H9 (cell line): ENCODE results near the gene COL4A4. TPM values are rescaled to one million over a fixed set of nuclear protein-coding genes. Genes with fewer than 3 reads are reported as not detected.

Source experiments
- DNase-seq: peaks from one replicate; pipeline ENCODE4 v3.0.0-alpha.2; 2017
- H2AFZ ChIP-seq: one replicate; pipeline ENCODE4 v1.6.1; 2013; ENCODE audit warnings: mild to moderate bottlenecking, low read length, control low read depth, moderate library complexity
- H2AK5ac ChIP-seq: 2 replicates; pipeline ENCODE4 v1.6.1; 2013; ENCODE audit warnings: low read length, control low read depth, mixed read lengths; ENCODE audit not compliant: insufficient read length
- H2BK120ac ChIP-seq: one replicate; pipeline ENCODE4 v1.6.1; 2013; ENCODE audit warnings: low read depth, mild to moderate bottlenecking, low read length, control low read depth, inconsistent platforms; ENCODE audit not compliant: poor library complexity, severe bottlenecking
- H2BK12ac ChIP-seq: 2 replicates; pipeline ENCODE4 v1.6.1; 2013; ENCODE audit warnings: low read length, control low read depth, mixed read lengths, low read depth; ENCODE audit not compliant: insufficient read length
- H2BK15ac ChIP-seq: 2 replicates; pipeline ENCODE4 v1.6.1; 2013; ENCODE audit warnings: low read depth, low read length, control low read depth
- H2BK20ac ChIP-seq: one replicate; pipeline ENCODE4 v1.6.1; 2013; ENCODE audit warnings: low read depth, mild to moderate bottlenecking, low read length, control low read depth, inconsistent platforms; ENCODE audit not compliant: poor library complexity, severe bottlenecking
- H2BK5ac ChIP-seq: 2 replicates; pipeline ENCODE4 v1.6.1; 2013; ENCODE audit warnings: low read length, control low read depth, mixed read lengths; ENCODE audit not compliant: insufficient read length
- H3K14ac ChIP-seq: 2 replicates; pipeline ENCODE4 v1.6.1; 2013; ENCODE audit warnings: low read length, control low read depth; ENCODE audit not compliant: insufficient read depth
- H3K18ac ChIP-seq: 2 replicates; pipeline ENCODE4 v1.6.1; 2013; ENCODE audit warnings: low read depth, mild to moderate bottlenecking, mixed read lengths, low read length, control low read depth; ENCODE audit not compliant: insufficient read length
- H3K23ac ChIP-seq: 2 replicates; pipeline ENCODE4 v1.6.1; 2013; ENCODE audit warnings: low read length, control low read depth, mixed read lengths, low read depth; ENCODE audit not compliant: insufficient read length
- H3K23me2 ChIP-seq: 2 replicates; pipeline ENCODE4 v1.6.1; 2013; ENCODE audit warnings: low read depth, mild to moderate bottlenecking, mixed read lengths, low read length, control low read depth; ENCODE audit not compliant: insufficient read length, poor library complexity, severe bottlenecking
- H3K27ac ChIP-seq: 2 replicates; pipeline ENCODE4 v1.5.1; 2013; ENCODE audit warnings: low read length, control low read depth, mixed read lengths, low read depth; ENCODE audit not compliant: insufficient read length
- H3K27me3 ChIP-seq: 2 replicates; pipeline ENCODE4 v1.6.1; 2013; ENCODE audit warnings: low read length, control low read depth, inconsistent platforms; ENCODE audit not compliant: insufficient read depth
- H3K4ac ChIP-seq: 2 replicates; pipeline ENCODE4 v1.6.1; 2013; ENCODE audit warnings: low read depth, mild to moderate bottlenecking, control low read depth, inconsistent platforms, low read length, moderate library complexity
- H3K4me1 ChIP-seq: 2 replicates; pipeline ENCODE4 v1.6.1; 2013; ENCODE audit warnings: low read length, control low read depth, inconsistent platforms; ENCODE audit not compliant: insufficient read depth
- H3K4me2 ChIP-seq: 2 replicates; pipeline ENCODE4 v1.6.1; 2013; ENCODE audit warnings: low read length, control low read depth, mixed read lengths; ENCODE audit not compliant: insufficient read length, insufficient read depth
- H3K56ac ChIP-seq: 2 replicates; pipeline ENCODE4 v1.6.1; 2013; ENCODE audit warnings: low read depth, mild to moderate bottlenecking, mixed read lengths, low read length, control low read depth; ENCODE audit not compliant: insufficient read length
- H3K79me1 ChIP-seq: 2 replicates; pipeline ENCODE4 v1.6.1; 2013; ENCODE audit warnings: low read depth, mild to moderate bottlenecking, moderate library complexity, low read length, control low read depth, inconsistent platforms; ENCODE audit not compliant: insufficient read depth, poor library complexity, severe bottlenecking
- H3K79me2 ChIP-seq: 2 replicates; pipeline ENCODE4 v1.6.1; 2013; ENCODE audit warnings: low read length, control low read depth, inconsistent platforms; ENCODE audit not compliant: insufficient read depth
- H3K9ac ChIP-seq: 2 replicates; pipeline ENCODE4 v1.6.1; 2013; ENCODE audit warnings: low read length, control low read depth, mixed read lengths; ENCODE audit not compliant: insufficient read length; ENCODE audit errors: extremely low read depth
- H3K9me3 ChIP-seq: one replicate; pipeline ENCODE4 v1.6.1; 2013; ENCODE audit warnings: low read depth, low read length, inconsistent platforms; ENCODE audit not compliant: control insufficient read depth
- H3T11ph ChIP-seq: one replicate; pipeline ENCODE4 v1.6.1; 2013; ENCODE audit warnings: mild to moderate bottlenecking, low read length, control low read depth, inconsistent platforms
- H4K20me1 ChIP-seq: one replicate; pipeline ENCODE4 v1.6.1; 2013; ENCODE audit not compliant: control insufficient read depth, insufficient read length, insufficient read depth
- H4K5ac ChIP-seq: 2 replicates; pipeline ENCODE4 v1.6.1; 2013; ENCODE audit warnings: low read depth, mild to moderate bottlenecking, mixed read lengths, low read length, control low read depth; ENCODE audit not compliant: insufficient read length
- H4K8ac ChIP-seq: replicated peaks from 2 replicates; pipeline ENCODE4 v1.6.1; 2013; ENCODE audit warnings: low read length, control low read depth, mixed read lengths, low read depth; ENCODE audit not compliant: insufficient read length
- H4K91ac ChIP-seq: 2 replicates; pipeline ENCODE4 v1.6.1; 2013; ENCODE audit warnings: low read depth, mild to moderate bottlenecking, moderate library complexity, mixed read lengths, low read length, control low read depth; ENCODE audit not compliant: insufficient read length
- H3K27ac Mint-ChIP-seq, 3 experiments: 2 replicates in 2 of 3; 3 replicates in 1 of 3; pipeline ENCODE4 v1.8.0; 2020 to 2021; ENCODE audit warnings: mixed read lengths in 3 of 3, mild to moderate bottlenecking in 1 of 3, moderate library complexity in 1 of 3
- H3K27me3 Mint-ChIP-seq: 2 replicates; pipeline ENCODE4 v1.8.0; 2021; ENCODE audit warnings: low read depth, mild to moderate bottlenecking, moderate library complexity, mixed read lengths
- H3K36me3 Mint-ChIP-seq, 3 experiments: 2 replicates in 2 of 3; 3 replicates in 1 of 3; pipeline ENCODE4 v1.8.0; 2020 to 2021; ENCODE audit warnings: low read depth in 3 of 3, mixed read lengths in 3 of 3; ENCODE audit not compliant: insufficient read depth in 1 of 3
- H3K4me1 Mint-ChIP-seq, 2 experiments: 2 replicates each; pipeline ENCODE4 v1.8.0; 2020; ENCODE audit warnings: mixed read lengths in 2 of 2
- H3K4me3 Mint-ChIP-seq, 2 experiments: 2 replicates in 1 of 2; 3 replicates in 1 of 2; pipeline ENCODE4 v1.8.0; 2020 to 2021; ENCODE audit warnings: mild to moderate bottlenecking in 2 of 2, mixed read lengths in 2 of 2, moderate library complexity in 1 of 2
- H3K9me3 Mint-ChIP-seq, 2 experiments: 2 replicates in 1 of 2; 3 replicates in 1 of 2; pipeline ENCODE4 v1.8.0; 2020; ENCODE audit warnings: mild to moderate bottlenecking in 2 of 2, mixed read lengths in 2 of 2, moderate library complexity in 1 of 2
- CTCF ChIP-seq: fragments of 200-600 bp; sonication (generic); conservative IDR thresholded peaks from 3 replicates; pipeline ENCODE4 v1.8.0; 2021; ENCODE audit warnings: antibody characterized with exemption, mild to moderate bottlenecking
- WGBS: extraction: QIAGEN DNeasy Blood & Tissue Kit; methylation state at CpG from one replicate; pipeline ENCODE4 v1.1.7; 2013; ENCODE audit warnings: missing lambda C conversion rate, low lambda C conversion rate, mixed read lengths; ENCODE audit not compliant: insufficient read length; ENCODE audit errors: extremely low coverage; 5-methylcytosine and 5-hydroxymethylcytosine counted together
- total RNA-seq: library from RNA; stranded (reverse); gene quantifications from 2 replicates; pipeline ENCODE4 v1.2.1, GENCODE V29; 2021

Gene COL4A4
- total RNA-seq, 1 experiment from 2014 or later, result 0.92 TPM

DNA sequence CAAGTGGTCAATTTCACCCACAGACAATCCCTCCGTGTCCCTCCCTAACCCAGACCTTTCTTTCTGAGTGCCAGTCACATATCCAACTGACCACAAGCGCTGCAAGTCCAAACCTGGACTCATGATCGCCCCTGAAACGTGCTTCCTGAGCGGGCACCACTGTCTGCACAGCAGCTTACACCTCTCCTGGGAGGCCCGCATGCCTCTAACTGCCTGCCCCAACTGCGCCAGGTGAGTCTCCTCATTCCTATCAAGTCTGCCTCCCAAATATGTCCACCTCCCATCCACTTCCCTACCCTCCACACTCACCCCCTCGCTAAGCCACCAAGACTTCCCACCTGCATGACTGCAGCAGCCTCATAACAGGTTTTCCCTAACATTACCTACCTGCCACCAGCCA, 33.4 kb downstream of the COL4A4 start:
- H3K9me3 Mint-ChIP-seq, result no peaks in the 10 kb centered on the region
- no peaks in the 10 kb centered on the region for H3K36me3 Mint-ChIP-seq
- Histone ChIP-seq H3K4ac (no peak overlapping the region), H3K23ac (no peak overlapping the region), H3K14ac (no peak overlapping the region), H2BK12ac (no peak overlapping the region), H3K27ac (no peak overlapping the region), H3K56ac (no peak overlapping the region), H3K18ac (no peak overlapping the region), H3K9ac (no peak overlapping the region), H4K8ac (no peak overlapping the region), H2AFZ (no peak overlapping the region), H2AK5ac (no peak overlapping the region), H4K91ac (no peak overlapping the region), H4K5ac (no peak overlapping the region), H2BK5ac (no peak overlapping the region), H4K20me1 (no peaks in the 10 kb centered on the region), H2BK15ac (no peak overlapping the region), H3T11ph (no peak overlapping the region), H3K27me3 (no peaks in the 10 kb centered on the region), H3K23me2 (no peaks in the 10 kb centered on the region), H3K79me2 (no peaks in the 10 kb centered on the region), H2BK120ac (no peak overlapping the region), H3K9me3 (no peaks in the 10 kb centered on the region), H3K4me2 (no peak overlapping the region), H3K79me1 (no peaks in the 10 kb centered on the region), H2BK20ac (no peak overlapping the region), H3K4me1 (no peaks in the 10 kb centered on the region)
- no CpG with 5 or more reads among the region's 8 CpGs for WGBS
- TF ChIP-seq CTCF, result no peak
- H3K4me3 Mint-ChIP-seq, result no peak overlapping the region
- no peaks in the 10 kb centered on the region; the same call in none of the 2 replicates for H3K27me3 Mint-ChIP-seq
- peaks cover 2 to 8% of the 10 kb centered on the region in 2 experiments; a peak in 2 of 4 replicates for H3K4me1 Mint-ChIP-seq
- no peak for DNase-seq
- 0 out of 7 replicates have a peak overlapping the region, but pooled peaks of 1 of the 3 experiments have one; percentile 7 for H3K27ac Mint-ChIP-seq
